Activated CD4-positive, CD25-positive, alpha-beta regulatory T cell treated with anti-CD3 and anti-CD28 coated beads, Interleukin-2, amount 50 U/mL, for 24 hours (primary cell): ENCODE results near the gene TM2D3.

Experiments
- ATAC-seq, 2 donors: fragments of 150-1000 bp; cut with Tn5 transposase; one replicate each; pipeline ENCODE4 v1.10.0; 2021; ENCODE audit warnings: mild to moderate bottlenecking in 1 of 2, moderate library complexity in 1 of 2

TM2D3 gene

DNA sequence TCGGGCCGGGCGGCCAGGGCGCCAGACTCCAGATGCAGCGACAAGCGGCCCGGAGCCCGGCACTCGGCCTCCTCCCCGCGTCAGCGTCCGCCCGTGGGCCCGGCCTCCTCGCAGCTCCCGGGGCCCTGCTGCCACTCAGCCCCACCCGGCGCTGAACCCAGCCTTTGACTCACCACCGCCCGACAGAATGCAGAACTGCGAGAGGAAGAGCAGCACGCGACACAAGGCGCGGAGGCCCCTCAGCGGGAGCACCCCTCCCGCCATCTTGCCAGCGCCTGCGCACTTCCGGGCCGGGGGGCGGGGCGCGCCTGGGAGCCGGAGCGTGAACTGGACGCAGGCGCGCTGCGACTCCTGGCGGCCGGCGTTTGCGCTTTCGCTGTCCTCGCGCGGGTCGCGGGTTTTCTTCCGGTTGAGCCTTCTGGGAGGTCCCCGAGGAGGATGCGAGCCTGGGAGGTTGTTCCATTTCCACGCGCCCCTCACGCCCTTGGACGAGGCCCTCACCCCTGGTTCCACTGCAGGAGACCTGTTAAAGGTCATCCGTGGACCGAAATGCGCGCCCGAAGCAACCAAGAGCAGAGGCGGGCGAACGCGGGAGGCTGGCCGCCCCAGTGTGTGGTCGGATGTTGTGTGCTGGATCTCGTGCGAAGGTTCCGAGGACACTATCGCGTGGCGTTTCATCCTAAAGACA, at the start of gene TM2D3:
Gene TM2D3 (minus strand): TSS at position 284 of the 688 bp plus-strand sequence. CDS start 20 bp downstream, at position 264.
- ATAC-seq = peak; percentile 92 to 93

- no peak for ATAC-seq
These were observed 46.1 kb upstream of the TM2D3 start for GRCh38 chr15:101698314-101698713.

- ATAC-seq = no peak
These were observed 45.3 kb upstream of the TM2D3 start for GRCh38 chr15:101697488-101697887.

- no peak for ATAC-seq
These were observed 44.6 kb upstream of the TM2D3 start for GRCh38 chr15:101696829-101697228.

- no peak for ATAC-seq
These were observed 42.1 kb upstream of the TM2D3 start for GRCh38 chr15:101694261-101694660.

- no peak for ATAC-seq
These were observed 40.8 kb upstream of the TM2D3 start for GRCh38 chr15:101692801-101693598.

DNA sequence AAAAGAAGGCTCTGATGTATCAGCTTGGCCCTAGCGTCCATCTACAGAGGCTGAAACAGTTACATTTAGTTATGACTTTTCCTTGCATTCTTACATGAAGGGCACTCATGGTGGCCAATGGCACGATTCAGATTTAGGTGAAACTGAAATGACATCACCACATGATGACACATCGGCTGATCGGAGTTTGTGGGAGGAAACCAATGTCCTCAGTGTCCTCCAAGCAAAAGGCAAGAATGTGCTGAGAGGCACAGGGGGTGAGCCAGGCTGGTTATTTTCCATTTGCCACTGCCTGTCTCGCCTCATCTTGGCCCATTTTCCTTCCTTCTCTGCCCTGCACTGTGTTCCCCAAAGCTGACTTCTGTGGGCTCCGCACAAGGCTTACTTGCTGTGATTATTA, 37.7 kb upstream of the TM2D3 start:
- peak in 1 of 2 donors; percentile 45 for ATAC-seq

- no peak for ATAC-seq
These were observed 34.5 kb upstream of the TM2D3 start for GRCh38 chr15:101686718-101687117.

- ATAC-seq = no peak
These were observed 32.7 kb upstream of the TM2D3 start for GRCh38 chr15:101684877-101685276.

- ATAC-seq = no peak
These were observed 32.2 kb upstream of the TM2D3 start for GRCh38 chr15:101684384-101684783.

DNA sequence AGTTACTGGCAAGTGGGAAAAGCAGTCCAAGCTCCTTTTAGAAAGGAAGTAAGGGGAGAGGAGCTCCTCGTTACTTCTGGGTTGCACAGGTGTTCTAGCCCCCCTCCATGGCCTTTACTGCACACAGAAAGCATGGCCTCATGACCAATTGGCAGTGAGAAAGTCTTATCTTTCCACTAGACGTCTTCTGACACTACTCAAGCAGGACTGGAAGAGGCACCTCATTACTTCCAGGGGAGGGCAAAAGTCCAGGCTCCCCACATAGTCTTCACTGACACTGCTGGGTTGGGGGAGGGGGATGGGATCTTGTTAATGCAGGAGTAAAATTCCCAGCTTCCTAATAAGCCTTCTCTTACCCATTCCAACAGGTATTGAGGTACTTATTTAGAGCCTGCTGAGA, 27.6 kb upstream of the TM2D3 start:
- no peak for ATAC-seq

GRCh38 chr15:101676921-101677329, 24.7 kb upstream of the TM2D3 start:
- ATAC-seq = no peak

DNA sequence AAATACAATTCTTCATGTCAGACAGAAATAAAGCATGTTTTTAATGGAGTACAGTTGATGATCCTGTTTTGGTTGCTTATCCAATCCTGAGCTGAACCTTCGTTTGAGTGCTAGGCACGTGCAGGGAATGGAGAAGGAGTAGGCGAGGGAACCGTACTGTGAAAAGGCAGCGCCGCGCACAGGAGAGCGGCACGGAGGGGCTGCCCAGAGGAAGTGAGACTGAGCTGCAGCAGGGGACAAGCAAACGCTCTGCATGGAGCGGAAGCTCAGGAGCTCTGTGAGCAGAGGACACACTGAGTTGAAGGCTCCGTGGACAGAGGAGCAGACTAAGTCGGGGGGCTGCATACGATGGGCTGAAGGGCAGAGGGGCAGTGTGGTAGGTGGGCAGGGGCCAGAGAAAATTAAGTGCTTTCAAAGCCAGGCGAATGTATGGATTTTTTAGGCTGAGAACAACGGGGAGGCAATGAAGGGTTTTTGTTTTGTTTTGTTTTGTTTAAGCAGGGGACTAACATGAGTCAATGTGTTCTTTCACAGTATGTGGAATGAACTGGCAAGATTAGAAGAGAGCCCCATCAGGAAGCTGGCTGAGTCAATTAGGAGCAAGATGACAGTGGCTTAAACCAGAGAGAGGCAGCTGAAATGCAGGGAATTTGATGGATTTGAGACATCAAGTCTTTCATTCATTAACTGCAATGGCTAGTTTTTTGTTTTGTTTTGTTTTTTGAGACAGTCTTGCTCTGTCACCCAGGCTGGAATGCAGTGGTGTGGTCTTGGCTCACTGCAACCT, 23.8 kb upstream of the TM2D3 start:
- ATAC-seq = peak in 1 of 2 donors; percentile 24

DNA sequence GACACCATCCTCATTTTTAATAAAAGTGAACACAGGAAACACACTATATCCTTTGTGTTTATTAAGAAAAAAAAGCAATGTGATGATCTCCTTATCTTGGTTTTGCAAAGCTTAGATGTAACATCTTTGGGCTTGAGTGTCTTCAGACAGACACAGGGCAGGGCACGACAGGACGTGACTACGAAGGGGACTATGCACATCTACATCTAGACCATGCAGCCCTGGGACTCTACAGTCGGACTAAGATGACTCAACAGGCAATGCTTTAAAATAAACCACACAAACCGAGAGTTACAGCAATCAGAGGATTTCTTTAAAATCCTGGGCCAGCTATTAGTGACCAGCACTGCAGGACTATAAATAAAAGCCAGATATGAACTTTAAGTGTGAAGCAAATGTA, 22.8 kb upstream of the TM2D3 start:
- no peak for ATAC-seq

DNA sequence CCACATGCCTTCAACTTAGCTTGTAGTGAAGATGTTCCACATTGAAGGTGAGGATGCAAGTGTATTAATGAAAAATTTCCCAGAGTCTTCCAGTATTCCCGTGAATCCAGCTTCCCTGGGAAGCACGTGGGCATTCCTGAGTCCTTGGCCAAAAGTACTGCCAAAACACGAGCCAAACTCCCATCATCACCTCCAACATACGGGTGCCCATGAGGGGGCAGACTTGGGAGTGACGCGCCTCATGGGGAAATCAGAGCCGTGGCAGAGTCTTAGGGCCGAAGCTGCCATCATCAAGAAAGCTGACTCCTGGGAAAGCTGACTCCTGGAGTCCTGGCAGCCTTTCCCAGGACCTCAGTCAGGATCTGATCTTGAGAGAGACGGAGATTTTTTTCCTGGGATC, 20.1 kb upstream of the TM2D3 start:
- no peak for ATAC-seq

DNA sequence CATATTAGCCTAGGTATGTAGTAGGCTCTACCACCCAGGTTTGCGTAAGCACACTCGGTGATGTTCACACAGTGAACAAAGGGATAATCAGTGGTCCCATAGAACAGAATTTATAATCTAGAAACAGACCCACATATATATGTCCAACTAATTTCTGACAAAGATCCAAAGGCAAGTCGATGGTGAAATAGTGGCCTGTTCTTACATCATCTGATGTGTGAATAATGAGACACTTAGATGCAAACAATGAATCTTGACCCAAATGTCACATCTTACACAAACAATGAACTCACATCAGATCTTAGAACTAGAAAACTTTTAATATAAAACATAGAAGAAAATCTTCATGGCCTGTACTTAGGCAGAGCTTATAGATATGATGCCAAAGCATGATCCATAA, 17.6 kb upstream of the TM2D3 start:
- ATAC-seq = no peak

GRCh38 chr15:101667881-101668280, 15.7 kb upstream of the TM2D3 start:
- no peak for ATAC-seq

- no peak for ATAC-seq
These were observed 12.2 kb upstream of the TM2D3 start for GRCh38 chr15:101664303-101664913.

GRCh38 chr15:101662203-101662602, 10.0 kb upstream of the TM2D3 start:
- ATAC-seq = no peak

GRCh38 chr15:101660005-101660404, 7.8 kb upstream of the TM2D3 start:
- no peak for ATAC-seq

DNA sequence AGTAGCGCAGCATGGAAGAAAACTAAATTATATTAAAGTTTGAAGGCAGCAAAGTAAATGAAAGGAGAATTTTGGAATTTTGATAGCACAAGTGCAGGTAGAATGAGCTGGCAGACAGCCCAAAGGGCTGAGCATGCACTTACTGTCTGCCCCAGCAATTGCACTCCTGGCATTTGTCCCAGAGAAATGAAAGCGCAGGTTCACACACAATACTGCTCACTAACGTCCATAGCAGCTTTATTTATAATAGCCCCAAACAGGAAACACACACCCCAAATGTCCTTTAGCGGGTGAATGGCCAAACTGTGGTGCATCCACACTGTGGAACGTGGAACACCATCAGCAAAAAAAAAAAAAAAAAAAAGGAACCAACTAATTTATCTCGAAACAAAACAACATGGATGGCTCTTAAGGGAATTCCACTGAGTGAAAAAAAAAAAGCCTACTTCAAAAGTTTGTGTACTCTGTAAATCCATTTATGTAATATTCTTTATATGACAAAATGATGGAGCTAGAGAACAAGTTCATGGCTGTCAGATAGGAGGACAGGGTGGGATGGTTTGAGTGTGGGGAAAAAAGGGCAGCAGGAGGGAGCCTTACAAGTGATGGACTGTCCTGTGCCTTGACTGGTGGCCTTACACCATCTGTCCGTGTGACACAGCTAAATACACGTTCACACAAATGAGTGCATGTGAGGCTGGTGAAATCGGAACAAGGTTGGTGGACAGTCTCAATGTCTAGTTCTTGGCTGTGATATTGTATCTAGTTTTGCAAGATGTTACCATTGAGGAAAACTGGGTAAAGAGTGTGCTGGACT, 6.0 kb upstream of the TM2D3 start:
- no peak for ATAC-seq

DNA sequence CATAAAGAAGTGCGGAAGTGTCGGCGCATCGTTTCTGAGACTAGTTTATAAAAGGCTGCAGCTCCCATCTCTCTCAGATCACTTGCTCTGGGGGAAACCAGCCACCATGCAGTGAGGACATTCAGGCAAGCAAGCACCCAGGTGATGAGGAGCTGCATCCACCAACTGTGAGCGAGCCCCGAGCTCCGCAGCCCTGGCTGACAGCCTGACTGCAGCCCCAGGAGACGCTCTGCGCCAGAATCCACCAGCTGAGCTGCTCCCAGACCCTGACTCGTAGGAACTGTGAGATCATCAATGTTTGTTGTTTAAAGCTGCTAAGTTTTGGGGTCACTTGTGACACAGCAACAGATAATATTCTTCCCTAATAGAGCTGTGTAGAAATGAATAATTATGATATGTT, 5.0 kb upstream of the TM2D3 start:
- no peak for ATAC-seq
